Measurements from ENCODE around the gene COL18A1. TPM values are rescaled to one million over a fixed set of nuclear protein-coding genes. Genes with fewer than 3 reads are reported as not detected.

Gene COL18A1
- total and polyA plus RNA-seq, 2 of the 8 experiments (the other 6 are each of a cell fraction or from before 2014, with no cell fraction given): 145 to 201 TPM

GRCh38 chr21:45509566-45510465 lies 104.9 kb downstream of the COL18A1 start (continued):
- no peak for TF ChIP-seq USF2 (IDR thresholded peaks at IDR 0.05; ENCODE audit: low read length)
- TF ChIP-seq GABPA (IDR thresholded peaks at IDR 0.05; ENCODE audit: borderline replicate concordance, insufficient read depth, low read length): no peak
- no peak for TF ChIP-seq SIN3A (conservative IDR thresholded peaks at IDR 0.05 in 1 of 2, IDR thresholded peaks at IDR 0.05 in 1 of 2; ENCODE audit: low read depth in 1 of 2, low read length in 2 of 2)
- TF ChIP-seq CHD7 (IDR thresholded peaks at IDR 0.05; ENCODE audit: insufficient replicate concordance, low read length): no peak
- no peak for TF ChIP-seq TEAD4 (IDR thresholded peaks at IDR 0.05; ENCODE audit: low read depth, low read length)
- no peak for TF ChIP-seq SRF (IDR thresholded peaks at IDR 0.05; ENCODE audit: low read depth, low read length)
- no peak for TF ChIP-seq CEBPB (IDR thresholded peaks at IDR 0.05; ENCODE audit: low read depth, low read length)
- TF ChIP-seq CHD2 (IDR thresholded peaks at IDR 0.05; ENCODE audit: low read length): no peak
- TF ChIP-seq SIRT6 (IDR thresholded peaks at IDR 0.05; ENCODE audit: low read length): no peak

All from H1 (cell line).